Measurements from ENCODE around the gene PTPRM.

The PTPRM gene

DNA sequence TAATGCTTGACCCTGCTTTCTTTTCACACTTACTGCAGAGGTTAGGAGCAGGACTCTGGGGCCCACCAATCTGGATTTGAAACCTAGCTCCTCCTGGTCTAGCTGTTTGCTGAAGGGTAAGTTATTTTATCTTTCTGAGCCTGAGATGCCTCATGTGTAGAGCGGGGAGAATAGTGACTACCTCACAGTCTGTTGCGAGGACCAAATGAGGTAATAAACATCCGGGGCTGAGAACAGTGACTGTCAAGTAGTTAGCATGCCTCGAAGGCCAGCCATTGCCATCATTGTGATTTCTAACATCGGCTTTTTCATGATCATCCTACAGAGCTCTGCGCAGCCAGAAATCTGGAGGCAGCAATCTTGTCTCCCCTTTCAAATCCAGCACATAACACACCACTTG is 32.9 kb downstream of the PTPRM start:
- DNase-seq (ENCODE audit: low read depth) = no peak

DNA sequence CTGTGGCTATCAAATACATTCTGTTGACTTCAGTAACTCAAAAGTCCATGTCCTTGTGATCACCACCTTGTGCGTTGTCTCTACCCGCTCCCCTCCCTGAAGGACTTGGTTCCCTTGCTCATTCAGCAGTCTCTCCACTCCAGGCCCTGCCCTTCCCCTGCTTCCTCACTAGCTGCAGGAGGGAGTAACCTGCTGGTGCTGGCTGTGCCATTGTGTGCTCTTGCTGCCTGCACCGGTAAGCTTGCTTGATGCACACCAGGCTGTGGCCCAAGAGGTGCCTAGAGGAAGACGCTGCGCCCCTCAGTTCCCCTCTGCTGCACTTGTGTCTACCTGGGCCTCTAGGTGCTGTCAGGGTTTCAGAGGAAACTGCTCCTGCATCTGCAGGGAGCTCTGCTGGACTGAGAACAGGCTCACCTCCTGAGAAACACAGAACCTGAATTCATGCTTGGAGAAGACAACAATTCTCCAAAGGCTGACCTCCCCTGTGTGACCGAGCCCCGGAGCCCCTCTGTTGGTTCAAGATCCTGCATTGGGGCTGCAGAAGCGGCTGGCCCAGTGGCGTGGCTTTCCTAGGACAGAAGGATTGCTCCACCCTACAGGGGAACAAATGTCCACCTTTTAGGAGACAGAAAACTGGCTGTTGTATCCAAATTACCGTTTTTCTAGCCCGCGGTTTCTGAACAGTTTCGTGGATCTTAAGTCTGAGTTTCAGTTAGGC is 33.6 kb downstream of the PTPRM start:
- DNase-seq (ENCODE audit: low read depth) = no peak

DNA sequence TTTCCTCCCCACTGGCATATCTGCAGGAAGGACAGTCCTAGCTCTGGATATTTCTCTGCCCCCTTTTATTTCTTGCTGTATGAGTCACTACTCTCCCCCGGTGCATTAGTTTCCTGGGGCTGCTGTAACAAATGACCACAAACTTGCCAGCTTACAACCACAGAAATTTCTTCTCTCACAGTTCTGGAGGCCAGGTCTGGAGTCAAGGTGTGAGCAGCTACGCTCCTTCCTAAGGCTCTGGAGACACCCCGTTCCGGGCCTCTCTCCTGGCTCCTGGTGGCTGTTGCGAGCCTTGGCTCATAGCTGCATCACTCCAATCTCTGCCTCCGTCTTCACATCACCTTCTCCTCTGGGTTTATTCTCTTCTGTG is 34.1 kb downstream of the PTPRM start:
- DNase-seq (ENCODE audit: low read depth) = no peak

DNA sequence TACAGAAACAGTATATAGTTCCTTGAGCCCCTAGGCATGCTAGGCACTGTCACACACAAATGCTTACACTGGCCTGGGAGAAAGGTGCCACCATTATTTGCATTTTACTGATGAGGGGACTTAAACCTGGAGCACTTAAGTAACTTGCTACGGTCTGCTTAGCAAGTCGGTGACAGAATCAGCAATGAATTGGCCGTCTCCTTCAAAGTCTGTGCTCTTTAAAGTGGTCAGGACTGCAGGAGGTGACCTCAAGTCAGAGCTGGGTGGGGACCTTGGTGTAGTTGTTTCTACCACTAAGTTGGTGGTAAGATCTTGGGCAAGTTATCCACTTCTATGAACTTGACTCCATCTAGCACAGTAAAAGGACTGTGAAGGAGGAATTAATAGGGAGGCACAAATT is 34.8 kb downstream of the PTPRM start:
- DNase-seq (ENCODE audit: low read depth) = no peak

DNA sequence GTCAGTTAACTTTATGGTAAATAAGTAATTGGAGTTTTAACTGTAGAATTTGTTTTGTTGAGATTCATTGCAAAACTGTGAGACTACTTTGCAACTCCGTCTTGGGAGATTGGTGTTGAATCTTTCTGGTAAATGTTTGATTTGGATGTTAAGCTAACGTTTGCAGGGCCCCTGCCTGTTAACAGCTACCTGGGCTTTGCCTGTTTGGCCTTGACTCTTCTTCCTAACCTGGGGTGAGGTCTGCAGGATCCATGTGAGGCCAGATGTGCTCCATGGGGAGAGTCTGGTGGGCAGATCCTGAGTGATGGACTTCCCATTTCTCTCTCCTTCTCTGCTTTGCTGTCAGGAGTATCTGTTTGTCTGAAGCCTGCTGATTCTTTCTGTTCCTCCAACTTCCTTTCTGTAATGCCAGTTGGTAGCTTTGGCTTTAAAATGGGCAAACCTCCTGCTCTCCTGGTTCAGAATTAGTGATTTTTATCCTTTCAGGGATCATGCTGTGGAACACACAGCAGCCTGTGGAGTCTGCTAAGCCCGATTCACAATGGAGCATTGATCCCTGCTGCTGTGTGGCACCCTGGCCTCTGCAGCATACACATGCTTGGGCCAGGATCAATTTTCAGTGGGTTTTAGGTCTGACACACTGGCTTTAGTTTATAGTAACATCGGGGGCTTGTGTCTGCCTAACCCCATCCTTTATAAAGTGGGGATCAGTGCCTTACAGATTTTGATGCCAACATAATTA is 36.3 kb downstream of the PTPRM start:
- DNase-seq (ENCODE audit: low read depth) = no peak

DNA sequence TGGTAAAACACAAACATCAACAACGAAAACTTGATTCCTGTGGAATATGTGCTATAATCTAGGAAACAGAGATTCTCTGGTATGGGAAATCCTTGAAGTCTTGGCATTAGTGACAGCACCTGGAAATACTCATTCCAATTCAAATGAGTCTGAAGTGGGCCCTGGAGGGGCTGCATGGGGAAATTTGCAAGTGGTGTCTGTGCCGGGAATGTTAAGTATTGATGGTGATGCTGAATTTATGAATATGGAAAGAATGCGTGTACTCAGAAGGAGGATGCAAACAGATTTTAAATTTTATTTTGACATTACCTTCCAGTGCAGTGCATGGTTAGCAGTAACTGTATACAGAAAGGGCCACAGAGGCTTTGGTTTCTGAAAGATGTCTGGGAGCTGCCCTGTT is 37.2 kb downstream of the PTPRM start:
- DNase-seq (ENCODE audit: low read depth) = no peak

DNA sequence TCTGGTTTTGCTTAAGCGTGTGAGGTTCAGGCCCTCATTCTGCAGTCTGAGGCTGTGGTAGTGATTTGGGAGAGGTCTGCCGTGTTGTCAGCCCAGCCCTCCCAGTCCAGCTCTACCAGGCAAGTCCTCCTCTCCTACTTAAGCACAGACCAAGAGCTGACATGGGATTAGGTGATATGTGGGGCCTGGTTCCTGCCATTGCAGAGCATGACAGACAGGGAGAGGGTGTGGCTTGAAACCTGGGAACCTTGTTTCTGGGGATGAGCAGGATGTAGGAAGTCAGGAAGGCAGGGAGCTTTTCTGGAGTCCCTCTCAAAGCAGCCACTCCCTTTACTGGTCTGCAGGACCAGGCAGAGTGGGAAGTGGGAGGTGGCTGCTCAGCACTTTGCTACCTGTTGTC is 38.6 kb downstream of the PTPRM start:
- no peak for DNase-seq (ENCODE audit: low read depth)

DNA sequence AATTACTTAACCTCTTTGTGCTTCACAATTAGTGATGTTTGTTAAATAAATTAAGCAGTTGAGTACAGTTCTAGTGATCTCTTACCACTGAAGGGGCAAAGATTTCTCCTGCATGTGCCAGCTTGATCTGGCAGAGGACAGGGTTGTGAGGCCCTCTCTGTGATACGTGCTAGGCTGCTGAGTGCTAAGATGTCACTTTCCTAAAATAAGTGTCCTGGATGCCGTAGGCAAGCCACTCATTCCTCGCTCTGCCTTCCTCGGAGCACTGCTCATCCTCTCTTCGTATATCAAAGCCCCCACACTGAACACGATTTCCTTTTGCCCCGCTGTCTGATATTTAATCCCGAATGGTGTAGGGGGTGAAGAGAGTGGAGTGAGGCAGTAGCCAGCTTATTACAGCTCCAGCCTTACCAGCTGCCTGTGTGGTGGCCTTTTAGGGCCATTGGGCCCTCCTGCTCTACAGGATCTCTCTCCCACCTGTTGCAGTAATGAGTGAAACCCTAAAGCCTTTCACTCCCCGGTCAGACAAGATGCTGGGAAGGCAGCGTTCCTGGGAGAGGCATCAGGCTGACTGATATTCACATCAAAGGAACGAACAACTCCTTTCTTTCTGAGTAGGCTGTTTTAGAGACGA is 40.5 kb downstream of the PTPRM start:
- no peak for DNase-seq (ENCODE audit: low read depth)

DNA sequence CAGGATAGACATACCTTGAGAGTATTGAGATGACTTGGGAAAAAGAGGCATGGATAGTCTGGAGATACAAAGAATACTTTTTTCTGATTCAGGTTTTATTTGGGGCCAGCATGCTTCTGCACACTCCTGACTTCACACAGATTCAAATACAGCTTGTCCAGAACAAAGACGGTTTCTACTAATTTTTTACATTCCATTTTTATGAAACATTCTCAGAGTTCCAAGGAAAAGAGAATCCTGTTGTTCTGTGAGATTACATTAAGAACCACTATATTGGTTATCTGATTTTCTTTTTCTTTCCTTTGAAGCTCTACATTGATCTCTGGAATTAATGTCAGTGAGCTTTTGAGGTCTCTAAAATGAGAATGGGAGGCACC is 41.0 kb downstream of the PTPRM start:
- DNase-seq (ENCODE audit: low read depth) = no peak

DNA sequence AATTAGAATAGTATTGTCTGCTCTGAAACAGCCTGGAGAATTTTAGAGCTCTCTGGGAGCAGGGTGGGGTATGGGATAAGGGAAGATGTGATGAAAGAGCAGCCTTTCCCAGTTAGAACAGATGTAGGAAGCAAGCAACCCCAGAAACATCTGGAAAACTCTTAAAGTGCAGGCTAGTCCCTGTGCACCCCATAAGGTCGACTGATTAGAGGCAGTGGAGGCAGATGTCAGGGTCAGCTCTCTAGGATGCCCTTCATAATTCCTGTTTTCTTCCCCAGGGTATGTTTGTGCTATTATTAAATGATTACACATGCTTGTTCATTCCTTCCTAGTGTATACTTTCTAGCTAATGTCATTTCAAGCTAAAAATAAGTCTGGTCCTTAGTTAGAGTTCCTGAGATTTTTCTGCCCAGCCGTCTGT is 41.7 kb downstream of the PTPRM start:
- DNase-seq (ENCODE audit: low read depth) = no peak

DNA sequence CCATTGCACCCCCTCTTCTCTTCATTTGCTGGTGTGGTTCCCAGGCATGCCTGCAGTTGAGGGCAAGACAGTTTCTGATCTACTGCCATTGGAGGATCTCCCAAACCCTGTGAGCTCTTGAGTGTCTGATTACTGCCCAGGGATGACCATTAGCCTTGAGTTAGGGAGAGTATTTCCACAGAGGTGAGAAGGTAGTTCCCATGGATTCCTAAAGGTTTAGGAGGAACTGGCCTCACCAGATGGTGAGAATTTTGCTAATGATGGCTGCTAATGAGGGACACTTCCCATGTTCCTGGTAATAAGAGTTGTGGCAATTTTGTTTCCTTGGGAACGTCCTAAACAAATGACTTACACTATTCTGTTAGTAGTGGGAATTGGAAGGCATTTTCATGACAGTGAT is 42.5 kb downstream of the PTPRM start:
- no peak for DNase-seq (ENCODE audit: low read depth)

DNA sequence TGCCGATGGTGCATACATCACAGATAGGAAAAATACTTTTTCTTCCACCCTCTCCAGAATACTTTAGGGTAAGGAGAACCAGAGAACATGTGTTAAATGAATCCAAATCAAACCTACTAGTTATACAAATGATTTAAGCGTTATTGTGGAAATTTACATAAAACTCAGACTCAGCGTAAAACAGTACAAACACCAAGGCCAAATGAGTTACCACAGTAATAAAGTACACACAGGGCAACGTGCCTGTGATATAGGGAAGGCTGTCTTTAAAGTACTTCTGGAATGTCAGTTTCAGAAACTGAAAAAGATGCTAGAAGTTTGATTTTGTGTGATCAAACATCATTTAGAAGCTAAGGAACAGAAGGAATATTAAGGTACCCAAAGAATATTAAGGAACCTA is 46.9 kb downstream of the PTPRM start:
- no peak for DNase-seq (ENCODE audit: low read depth)

DNA sequence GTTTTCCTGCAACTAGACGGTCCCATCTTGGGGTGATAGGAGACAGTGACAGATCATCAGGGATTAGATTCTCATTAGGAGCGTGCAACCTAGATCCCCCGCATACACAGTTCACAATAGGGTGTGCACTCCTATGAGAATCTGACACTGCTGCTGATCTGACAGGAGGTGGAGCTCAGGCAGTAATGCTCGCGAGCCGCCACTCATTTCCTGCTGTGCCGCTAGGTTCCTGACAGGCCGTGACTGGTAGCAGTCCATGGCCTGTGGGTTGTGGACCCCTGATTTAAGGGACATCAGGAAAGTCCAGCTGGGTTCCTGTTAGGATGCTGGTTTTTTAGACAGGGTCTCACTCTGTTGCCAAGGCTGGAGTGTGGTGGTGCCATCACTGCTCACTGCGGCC is 48.7 kb downstream of the PTPRM start:
- no peak for DNase-seq (ENCODE audit: low read depth)

DNA sequence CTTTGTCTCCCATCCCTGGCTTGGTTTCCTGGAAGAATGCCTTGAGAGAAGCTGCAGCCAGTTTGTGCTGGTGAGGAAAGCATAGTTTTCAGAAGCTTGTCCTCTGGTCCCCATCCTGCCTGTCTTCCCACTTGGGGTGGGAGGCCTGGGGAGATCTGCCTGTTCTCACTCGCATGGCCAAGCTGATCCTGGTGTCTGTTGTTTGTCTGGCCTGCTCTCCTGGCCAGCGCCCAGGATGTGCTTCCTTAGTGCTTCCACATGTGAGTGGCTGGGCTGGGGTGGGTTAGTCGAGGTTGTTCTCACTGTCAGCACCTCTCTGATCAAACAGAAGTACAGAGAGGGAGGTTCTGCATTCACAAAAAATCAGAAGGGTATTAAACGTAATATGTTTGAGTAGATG is 49.5 kb downstream of the PTPRM start:
- DNase-seq (ENCODE audit: low read depth) = no peak

DNA sequence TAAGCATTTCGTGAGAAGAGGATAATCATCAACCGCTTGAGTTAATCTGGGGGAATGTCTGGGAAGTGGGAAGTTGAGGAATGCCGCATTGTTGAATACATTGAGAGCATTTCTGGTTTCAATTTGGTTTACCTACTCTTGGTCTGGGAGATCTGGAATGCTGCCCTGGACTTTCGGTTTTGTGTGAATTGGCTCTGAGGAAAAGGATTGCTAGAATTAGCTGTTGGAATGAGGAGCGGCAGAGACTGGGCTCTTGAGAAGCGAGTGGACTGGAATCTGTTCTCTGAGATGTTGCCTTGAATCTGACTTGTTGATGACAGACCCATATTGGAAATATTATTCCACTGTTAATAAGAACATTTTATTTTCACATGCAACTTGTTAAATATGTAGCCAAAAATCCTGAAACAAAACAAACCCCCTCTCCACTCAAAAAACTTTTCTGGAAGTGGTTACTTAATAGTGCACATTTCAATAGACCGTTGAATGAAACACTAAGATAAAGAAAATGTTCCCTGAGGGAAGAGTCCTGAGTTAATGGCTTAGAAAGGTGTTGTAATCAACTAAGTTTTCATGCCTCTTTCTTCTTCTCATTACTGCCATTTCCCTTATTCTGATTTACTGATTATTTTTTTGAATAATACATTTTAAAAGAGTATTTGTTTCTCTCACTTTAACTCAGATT is 50.8 kb downstream of the PTPRM start:
- DNase-seq (ENCODE audit: low read depth) = no peak

DNA sequence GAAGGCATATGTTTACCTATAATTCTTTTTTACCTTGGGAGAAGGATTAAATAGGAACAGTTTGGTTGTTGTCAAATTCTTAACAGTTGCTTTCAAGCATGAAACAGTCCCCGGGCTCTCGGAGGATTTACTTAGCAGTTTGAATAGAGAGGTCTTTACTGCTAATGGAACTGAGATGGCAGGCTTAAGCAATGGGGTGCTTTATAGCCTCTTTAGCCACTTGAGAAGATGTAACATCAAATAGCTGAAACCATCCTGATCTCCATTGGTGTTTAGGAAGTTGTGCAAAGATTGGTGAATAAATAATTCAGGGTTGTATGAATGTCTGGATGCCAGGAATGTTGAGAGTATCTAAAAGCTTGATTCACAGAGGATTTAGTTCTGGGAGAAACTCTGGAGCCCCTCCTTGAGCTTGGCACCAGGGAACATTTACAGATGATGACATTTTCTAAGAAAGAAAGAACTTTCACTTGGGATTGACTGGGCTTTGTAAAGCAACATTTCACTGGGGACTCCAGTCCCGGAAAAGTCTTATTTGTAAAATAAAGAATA is 51.9 kb downstream of the PTPRM start:
- DNase-seq (ENCODE audit: low read depth) = no peak

DNA sequence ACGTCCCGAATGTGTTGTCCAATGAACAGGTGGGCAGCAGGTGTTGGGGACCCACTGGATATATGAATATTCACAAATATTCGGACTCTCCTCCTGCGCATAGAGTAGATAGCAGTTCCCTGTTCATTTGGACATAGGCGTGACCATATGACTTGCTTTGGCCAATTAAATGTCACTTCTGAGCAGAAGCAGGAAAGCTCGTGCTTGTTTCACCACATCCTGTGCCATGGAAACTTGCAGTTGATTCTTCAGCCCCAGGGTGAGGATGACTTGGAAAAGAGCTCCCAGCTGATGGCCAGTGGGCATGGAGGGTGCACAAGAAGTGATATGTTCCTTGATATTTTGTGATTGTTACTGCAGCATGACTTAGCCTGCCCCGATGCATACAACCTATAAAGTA is 52.6 kb downstream of the PTPRM start:
- DNase-seq (ENCODE audit: low read depth) = no peak

DNA sequence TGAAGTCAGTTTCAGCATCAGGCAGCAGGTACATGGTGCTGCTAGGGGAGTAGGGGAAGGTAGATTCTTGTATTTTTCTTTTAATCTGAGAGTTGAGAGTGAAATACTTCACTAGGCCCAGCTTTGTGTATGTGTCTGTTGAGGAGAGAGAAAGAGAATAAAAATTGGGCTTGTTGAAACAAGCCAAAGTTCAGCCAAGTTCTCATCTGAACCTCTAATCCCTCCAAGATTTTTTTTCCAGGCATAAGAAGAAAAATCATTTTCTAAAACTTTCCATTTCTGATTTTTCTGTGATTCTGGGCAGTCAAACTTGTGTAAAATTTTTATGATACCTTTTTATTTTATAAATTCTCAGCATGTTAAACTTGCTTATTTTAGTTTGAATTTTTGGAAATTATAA is 55.6 kb downstream of the PTPRM start:
- DNase-seq (ENCODE audit: low read depth) = no peak

DNA sequence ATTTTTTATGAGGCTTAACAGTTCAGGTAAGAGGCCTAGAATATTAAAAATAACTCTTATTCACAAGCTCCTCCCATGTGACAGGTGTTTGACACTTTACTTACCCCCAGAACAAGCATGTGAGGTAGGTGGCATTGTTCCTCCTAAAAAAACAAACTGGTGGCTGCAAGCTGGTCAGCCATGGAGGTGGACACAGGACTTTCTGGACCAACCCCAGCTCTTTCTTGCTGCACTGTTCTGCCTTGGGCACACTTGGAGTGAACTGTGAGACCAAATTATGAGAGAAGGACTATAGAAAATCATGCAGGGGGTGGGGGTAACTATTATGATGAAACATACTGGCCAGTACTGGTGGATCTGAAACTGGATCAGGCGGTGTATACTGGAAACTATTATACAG is 56.6 kb downstream of the PTPRM start:
- DNase-seq (ENCODE audit: low read depth) = no peak

DNA sequence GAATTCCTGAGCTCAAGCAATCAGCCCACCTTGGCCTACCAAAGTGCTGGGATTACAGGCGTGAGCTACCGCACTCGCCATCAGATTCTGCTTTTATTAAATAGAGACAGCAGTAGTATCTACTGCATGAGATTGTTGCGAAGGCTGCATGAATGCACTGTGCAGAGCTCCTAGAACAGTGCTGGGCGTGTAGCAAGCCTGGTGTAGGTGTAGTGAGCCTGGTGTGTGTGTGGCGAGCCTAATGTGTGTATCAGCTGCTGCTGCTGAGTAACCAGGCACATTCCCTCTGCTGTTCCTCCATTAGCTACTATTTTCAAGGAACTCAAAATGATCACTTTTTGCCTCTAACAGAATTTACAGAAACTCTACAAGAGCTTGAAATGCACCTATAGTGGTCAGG is 57.6 kb downstream of the PTPRM start:
- DNase-seq (ENCODE audit: low read depth) = no peak

DNA sequence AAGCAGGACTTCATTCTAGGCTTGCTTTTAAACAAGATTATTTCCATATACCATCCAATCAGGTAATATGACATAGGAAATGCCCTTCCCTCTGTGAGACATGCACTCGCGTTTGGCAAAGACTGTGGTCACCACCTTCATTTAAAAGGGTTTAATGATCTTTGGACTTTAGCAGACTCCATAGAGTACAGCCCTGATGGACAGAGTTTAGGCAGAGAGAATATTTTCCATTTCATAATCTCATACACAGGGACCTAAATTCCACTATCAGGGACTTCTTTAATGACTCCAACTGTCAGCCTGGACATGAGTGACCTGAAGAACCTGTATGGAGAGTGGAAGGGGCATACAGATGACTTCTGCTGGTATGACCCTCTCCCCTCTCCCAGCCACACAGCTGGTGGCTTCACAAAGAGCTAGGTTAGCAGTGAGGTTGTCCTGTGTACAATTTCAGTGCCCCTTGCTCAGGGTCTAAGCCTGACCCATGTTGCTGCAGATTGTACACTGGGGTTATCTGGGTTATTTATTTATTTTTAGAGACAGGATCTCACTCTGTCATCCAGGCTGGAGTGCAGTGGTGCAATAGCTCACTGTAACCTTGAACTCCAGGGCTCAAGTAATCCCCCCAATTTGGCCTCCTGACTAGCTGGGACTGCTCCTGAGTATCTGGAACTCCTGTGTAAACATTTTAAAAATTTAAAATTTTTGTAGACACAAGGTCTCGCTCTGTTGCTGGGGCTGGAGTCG is 59.2 kb downstream of the PTPRM start:
- no peak for DNase-seq (ENCODE audit: low read depth)

DNA sequence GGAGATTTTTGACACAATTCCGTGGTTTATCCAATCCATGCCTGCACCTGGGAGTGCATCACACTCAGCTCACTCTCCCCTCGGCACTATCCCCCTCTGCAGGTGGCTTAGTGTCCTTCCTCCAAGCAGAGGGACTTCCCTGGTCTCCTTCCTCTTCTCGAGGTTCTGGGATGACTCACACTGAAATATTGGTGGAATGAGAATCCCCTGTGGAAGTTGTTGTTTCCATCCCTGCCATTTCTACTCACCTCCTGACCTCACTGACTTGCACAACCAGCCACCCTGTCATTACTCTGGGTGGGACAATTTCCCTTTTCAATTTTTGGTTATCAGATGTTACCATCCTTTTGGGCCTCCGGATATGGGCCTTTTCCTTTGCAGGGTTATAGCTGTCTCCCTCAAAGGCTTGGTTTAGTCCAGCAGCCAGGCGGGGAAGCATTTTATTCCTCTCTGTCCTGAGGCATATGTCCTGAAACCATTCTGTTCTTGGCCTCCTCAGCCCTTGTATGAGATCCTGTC is 59.9 kb downstream of the PTPRM start:
- no peak for DNase-seq (ENCODE audit: low read depth)

Measured in activated gamma-delta T cell treated with anti-CD3 and anti-CD28 coated beads, Interleukin-2, amount 50 U/mL, for 16 hours (primary cell).